ENCODE results near the gene MYO7A.
"Not testable (repeated sequence)": the region's sequence is repeated elsewhere in the genome, so short reads cannot be mapped to it uniquely, and the experiment has no call there.

Gene MYO7A

GRCh38 chr11:77093056-77093891 is 34.8 kb upstream of the MYO7A start:
- no peak for DNase-seq

- DNase-seq: no peak
Measured at GRCh38 chr11:77093987-77094840, 33.8 kb upstream of the MYO7A start.

GRCh38 chr11:77094841-77095365 is 33.1 kb upstream of the MYO7A start:
- no peak for DNase-seq

- DNase-seq: no peak
Measured at GRCh38 chr11:77095551-77096490, 32.2 kb upstream of the MYO7A start.

GRCh38 chr11:77096591-77097019 is 31.4 kb upstream of the MYO7A start:
- DNase-seq: no peak

GRCh38 chr11:77097180-77097579 is 30.9 kb upstream of the MYO7A start:
- not testable (repeated sequence) for DNase-seq

GRCh38 chr11:77100166-77101042 is 27.6 kb upstream of the MYO7A start:
- DNase-seq: no peak

GRCh38 chr11:77101043-77101537 is 27.0 kb upstream of the MYO7A start:
- DNase-seq: no peak

GRCh38 chr11:77102246-77103210 is 25.5 kb upstream of the MYO7A start, which contains the start of gene OMP:
Gene OMP, plus strand, starts transcription at chr11:77102840. Its CDS starts 0 bp downstream, at chr11:77102840.
- DNase-seq: no peak

- DNase-seq: no peak
Measured at GRCh38 chr11:77103319-77103718, 24.7 kb upstream of the MYO7A start.

GRCh38 chr11:77104727-77105126 is 23.3 kb upstream of the MYO7A start:
- no peak for DNase-seq

GRCh38 chr11:77106321-77106720 is 21.7 kb upstream of the MYO7A start:
- no peak for DNase-seq

- DNase-seq: no peak
Measured at GRCh38 chr11:77106759-77107158, 21.3 kb upstream of the MYO7A start.

- no peak for DNase-seq
Measured at GRCh38 chr11:77107950-77108349, 20.1 kb upstream of the MYO7A start.

- DNase-seq: no peak
Measured at GRCh38 chr11:77108436-77108835, 19.6 kb upstream of the MYO7A start.

- no peak for DNase-seq
Measured at GRCh38 chr11:77109236-77110019, 18.6 kb upstream of the MYO7A start.

GRCh38 chr11:77110836-77111235 is 17.2 kb upstream of the MYO7A start:
- no peak for DNase-seq

- DNase-seq: no peak
Measured at GRCh38 chr11:77111277-77111676, 16.8 kb upstream of the MYO7A start.

GRCh38 chr11:77111946-77112345 is 16.1 kb upstream of the MYO7A start:
- no peak for DNase-seq

All from right kidney (tissue), 1 donor.